Ovary (tissue), 3 donors: ENCODE data around the gene LAD1.

Experiments
- EP300 ChIP-seq: sonication (generic); formaldehyde crosslinking; IDR thresholded peaks from one replicate; pipeline ENCODE4 v1.6.1; 2017; ENCODE audit warnings: antibody characterized with exemption
- POLR2A ChIP-seq: fragments of 450-650 bp; IDR thresholded peaks from one replicate; pipeline ENCODE4 v1.6.1; 2017; ENCODE audit warnings: antibody characterized with exemption, mild to moderate bottlenecking, moderate library complexity
- TF ChIP-seq, protein P1 (sequence below), 3 donors: fragments of 450-650 bp in 2 of 3; fragments of 200-600 bp in 1 of 3; IDR thresholded peaks; one replicate each; pipeline versions ENCODE4 v1.5.1 to v1.8.0; 2016 to 2022; ENCODE audit warnings: antibody characterized with exemption in 3 of 3, mild to moderate bottlenecking in 1 of 3
- donor health status: DM: no; HTN: no; CAD: no.

GRCh38 chr1:201355471-201355870 is 43.7 kb downstream of the LAD1 start:
- TF ChIP-seq, protein P1, sequence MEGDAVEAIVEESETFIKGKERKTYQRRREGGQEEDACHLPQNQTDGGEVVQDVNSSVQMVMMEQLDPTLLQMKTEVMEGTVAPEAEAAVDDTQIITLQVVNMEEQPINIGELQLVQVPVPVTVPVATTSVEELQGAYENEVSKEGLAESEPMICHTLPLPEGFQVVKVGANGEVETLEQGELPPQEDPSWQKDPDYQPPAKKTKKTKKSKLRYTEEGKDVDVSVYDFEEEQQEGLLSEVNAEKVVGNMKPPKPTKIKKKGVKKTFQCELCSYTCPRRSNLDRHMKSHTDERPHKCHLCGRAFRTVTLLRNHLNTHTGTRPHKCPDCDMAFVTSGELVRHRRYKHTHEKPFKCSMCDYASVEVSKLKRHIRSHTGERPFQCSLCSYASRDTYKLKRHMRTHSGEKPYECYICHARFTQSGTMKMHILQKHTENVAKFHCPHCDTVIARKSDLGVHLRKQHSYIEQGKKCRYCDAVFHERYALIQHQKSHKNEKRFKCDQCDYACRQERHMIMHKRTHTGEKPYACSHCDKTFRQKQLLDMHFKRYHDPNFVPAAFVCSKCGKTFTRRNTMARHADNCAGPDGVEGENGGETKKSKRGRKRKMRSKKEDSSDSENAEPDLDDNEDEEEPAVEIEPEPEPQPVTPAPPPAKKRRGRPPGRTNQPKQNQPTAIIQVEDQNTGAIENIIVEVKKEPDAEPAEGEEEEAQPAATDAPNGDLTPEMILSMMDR (IDR thresholded peaks at IDR 0.05) = no peak
- no peak for TF ChIP-seq POLR2A
- TF ChIP-seq EP300 = no peak
